GM08714 (cell line): Measurements from ENCODE around the gene BCKDHB.
"Not testable (repeated sequence)": the region's sequence is repeated elsewhere in the genome, so short reads cannot be mapped to it uniquely, and the experiment has no call there.

Experiments
- H3K4me3 ChIP-seq: fragments of 200-500 bp; sonication (Bioruptor generic); 2 replicates; pipeline ENCODE4 v1.5.1; 2014; ENCODE audit warnings: mild to moderate bottlenecking, low read length, inconsistent platforms
- ZNF274 ChIP-seq: IDR thresholded peaks from 2 replicates; pipeline ENCODE4 v1.6.1; 2012; ENCODE audit warnings: mild to moderate bottlenecking, low read depth, low read length

Gene BCKDHB

GRCh38 chr6:80287112-80287511, 180.6 kb downstream of the BCKDHB start:
- TF ChIP-seq ZNF274: no peak
- no peak overlapping the region for H3K4me3 ChIP-seq

GRCh38 chr6:80287607-80288006, 181.1 kb downstream of the BCKDHB start:
- no peak overlapping the region for H3K4me3 ChIP-seq
- TF ChIP-seq ZNF274: no peak

GRCh38 chr6:80289727-80290126, 183.3 kb downstream of the BCKDHB start:
- no peak for TF ChIP-seq ZNF274
- no peak overlapping the region for H3K4me3 ChIP-seq

GRCh38 chr6:80294531-80294930, 188.1 kb downstream of the BCKDHB start:
- not testable (repeated sequence) for H3K4me3 ChIP-seq

GRCh38 chr6:80302716-80303115, 196.2 kb downstream of the BCKDHB start:
- no peak overlapping the region for H3K4me3 ChIP-seq
- TF ChIP-seq ZNF274: no peak

GRCh38 chr6:80304014-80304413, 197.5 kb downstream of the BCKDHB start:
- no peak for TF ChIP-seq ZNF274

GRCh38 chr6:80314531-80314930, 208.1 kb downstream of the BCKDHB start:
- no peak for TF ChIP-seq ZNF274

More at GRCh38 chr6:80304014-80304413, 197.5 kb downstream of the BCKDHB start:
- no peak overlapping the region for H3K4me3 ChIP-seq

GRCh38 chr6:80316686-80317231, 210.3 kb downstream of the BCKDHB start:
- no peak for TF ChIP-seq ZNF274
- no peak overlapping the region for H3K4me3 ChIP-seq

More at GRCh38 chr6:80314531-80314930, 208.1 kb downstream of the BCKDHB start:
- no peak overlapping the region for H3K4me3 ChIP-seq

GRCh38 chr6:80319196-80319595, 212.7 kb downstream of the BCKDHB start:
- H3K4me3 ChIP-seq: no peak overlapping the region
- no peak for TF ChIP-seq ZNF274

- no peak for TF ChIP-seq ZNF274
- no peak overlapping the region for H3K4me3 ChIP-seq
These were observed 214.5 kb downstream of the BCKDHB start for GRCh38 chr6:80321011-80321410.

- TF ChIP-seq ZNF274: no peak
- no peak overlapping the region for H3K4me3 ChIP-seq
These were observed 219.3 kb downstream of the BCKDHB start for GRCh38 chr6:80325742-80326141.

- no peak for TF ChIP-seq ZNF274
These were observed 222.2 kb downstream of the BCKDHB start for GRCh38 chr6:80328652-80329051.

GRCh38 chr6:80329496-80329895, 223.0 kb downstream of the BCKDHB start:
- no peak overlapping the region for H3K4me3 ChIP-seq
- TF ChIP-seq ZNF274: no peak

More at GRCh38 chr6:80328652-80329051, 222.2 kb downstream of the BCKDHB start:
- H3K4me3 ChIP-seq: no peak overlapping the region

- no peak for TF ChIP-seq ZNF274
- no peak overlapping the region for H3K4me3 ChIP-seq
These were observed 224.5 kb downstream of the BCKDHB start for GRCh38 chr6:80330961-80331360.

GRCh38 chr6:80331522-80331921, 225.1 kb downstream of the BCKDHB start:
- H3K4me3 ChIP-seq: no peak overlapping the region
- no peak for TF ChIP-seq ZNF274

- no peak overlapping the region for H3K4me3 ChIP-seq
- TF ChIP-seq ZNF274: no peak
These were observed 225.5 kb downstream of the BCKDHB start for GRCh38 chr6:80331974-80332373.

- H3K4me3 ChIP-seq: no peak overlapping the region
- no peak for TF ChIP-seq ZNF274
These were observed 226.9 kb downstream of the BCKDHB start for GRCh38 chr6:80333342-80333741.
